ENCODE data around the gene MUC5B. TPM values are rescaled to one million over a fixed set of nuclear protein-coding genes. Genes with fewer than 3 reads are reported as not detected.

MUC5B gene
- total RNA-seq, 4 donors from 2014 or later, result 0.04 to 139 (median 1.6) TPM

GRCh38 chr11:1227551-1228100 lies 4.8 kb downstream of the MUC5B start:
- intact Hi-C loops (cut with DNase I), result no loop called here
- H3K9me3 ChIP-seq, result no peaks in the 10 kb centered on the region
- H3K27ac ChIP-seq, result no peak overlapping the region
- no peak overlapping the region for H3K4me3 ChIP-seq
- H3K4me1 ChIP-seq, result peaks cover 0 to 21% (median 0%) of the 10 kb centered on the region in 3 donors
- DNase-seq, result no peak
- peaks cover 0 to 100% (median 2%) of the 10 kb centered on the region in 4 donors for H3K27me3 ChIP-seq
- 80% methylated on average over 1 of the region's 23 CpGs; no CpG with 5 or more reads in 1 of the 2 donors for WGBS, 2 donors
- no peaks in the 10 kb centered on the region for H3K36me3 ChIP-seq
- no peak for TF ChIP-seq CTCF (IDR thresholded peaks at IDR 0.05)
- no peak for TF ChIP-seq POLR2A (IDR thresholded peaks at IDR 0.05)

- Histone ChIP-seq H3K27ac (no peak overlapping the region), H3K9me3 (no peaks in the 10 kb centered on the region), H3K27me3 (peaks cover 0 to 100% (median 0%) of the 10 kb centered on the region in 4 donors), H3K4me3 (peak overlapping the region in 1 of 4 donors; percentile 9), H3K4me1 (peaks cover 0 to 28% (median 0%) of the 10 kb centered on the region in 3 donors), H3K36me3 (no peaks in the 10 kb centered on the region)
- TF ChIP-seq CTCF (IDR thresholded peaks at IDR 0.05) (no peak), POLR2A (IDR thresholded peaks at IDR 0.05) (no peak)
- DNase-seq, result no peak
- 100% methylated on average over 1 of the region's 31 CpGs; no CpG with 5 or more reads in 1 of the 2 donors for WGBS, 2 donors
- intact Hi-C loops (cut with DNase I), result no loop called here
Observed at GRCh38 chr11:1228101-1228821, 5.4 kb downstream of the MUC5B start.

GRCh38 chr11:1228921-1229451 lies 6.1 kb downstream of the MUC5B start:
- WGBS, 2 donors, result 40 to 60% methylated on average over 1 to 5 of the region's 18 CpGs
- Histone ChIP-seq H3K4me1 (peaks cover 0 to 32% (median 0%) of the 10 kb centered on the region in 3 donors), H3K4me3 (no peak overlapping the region), H3K9me3 (no peaks in the 10 kb centered on the region), H3K27ac (no peak overlapping the region), H3K36me3 (no peaks in the 10 kb centered on the region), H3K27me3 (peaks cover 0 to 100% (median 0%) of the 10 kb centered on the region in 4 donors)
- no peak for TF ChIP-seq POLR2A (IDR thresholded peaks at IDR 0.05)
- TF ChIP-seq CTCF (IDR thresholded peaks at IDR 0.05), result no peak
- intact Hi-C loops (cut with DNase I), result no loop called here
- DNase-seq, result no peak

- Histone ChIP-seq H3K4me1 (peaks cover 0 to 29% (median 0%) of the 10 kb centered on the region in 3 donors), H3K36me3 (no peaks in the 10 kb centered on the region), H3K4me3 (no peak overlapping the region), H3K27me3 (peaks cover 0 to 95% (median 0%) of the 10 kb centered on the region in 4 donors), H3K9me3 (no peaks in the 10 kb centered on the region), H3K27ac (no peak overlapping the region)
- WGBS, 2 donors, result 68% methylated on average over 8 of the region's 27 CpGs; no CpG with 5 or more reads in 1 of the 2 donors
- intact Hi-C loops (cut with DNase I), result no loop called here
- no peak for DNase-seq
- TF ChIP-seq CTCF (IDR thresholded peaks at IDR 0.05) (no peak), POLR2A (IDR thresholded peaks at IDR 0.05) (no peak)
Observed at GRCh38 chr11:1229471-1230120, 6.7 kb downstream of the MUC5B start.

GRCh38 chr11:1230121-1230455 lies 7.2 kb downstream of the MUC5B start:
- Histone ChIP-seq H3K4me3 (no peak overlapping the region), H3K36me3 (no peaks in the 10 kb centered on the region), H3K9me3 (no peaks in the 10 kb centered on the region), H3K27me3 (peaks cover 0 to 90% (median 0%) of the 10 kb centered on the region in 4 donors), H3K27ac (no peak overlapping the region), H3K4me1 (peaks cover 0 to 26% (median 0%) of the 10 kb centered on the region in 3 donors)
- intact Hi-C loops (cut with DNase I), result no loop called here
- TF ChIP-seq POLR2A (IDR thresholded peaks at IDR 0.05) (no peak), CTCF (IDR thresholded peaks at IDR 0.05) (no peak)
- no peak for DNase-seq
- WGBS, 2 donors, result 80% methylated on average over 1 of the region's 5 CpGs; no CpG with 5 or more reads in 1 of the 2 donors

Measured in esophagus squamous epithelium (tissue), 5 donors.